HCT116 (cell line): ENCODE measurements around the gene TNFSF13.

ENCODE experiments used
- CTCF ChIP-seq, 3 experiments: fragments of 200-600 bp in 1 of 3; sonication (generic) in 1 of 3; IDR thresholded peaks in 2 of 3; conservative IDR thresholded peaks in 1 of 3; 2 replicates each; pipeline ENCODE4 v1.5.1; 2012 to 2017; ENCODE audit warnings: low read depth in 2 of 3, low read length in 2 of 3, antibody characterized with exemption in 1 of 3, borderline replicate concordance in 1 of 3, control low read depth in 1 of 3, mild to moderate bottlenecking in 1 of 3, mixed read lengths in 1 of 3, mixed run types in 1 of 3, moderate library complexity in 1 of 3; ENCODE audit not compliant: insufficient read depth in 1 of 3
- EGR1 ChIP-seq: IDR thresholded peaks from 2 replicates; pipeline ENCODE4 v1.6.1; 2012; ENCODE audit warnings: low read depth
- JUND ChIP-seq: IDR thresholded peaks from 2 replicates; pipeline ENCODE4 v1.6.1; 2012
- POLR2AphosphoS5 ChIP-seq: IDR thresholded peaks from 2 replicates; pipeline ENCODE4 v1.6.1; 2011; ENCODE audit warnings: mild to moderate bottlenecking, low read depth, low read length, moderate library complexity
- YY1 ChIP-seq: IDR thresholded peaks from 2 replicates; pipeline ENCODE4 v1.6.1; 2011; ENCODE audit warnings: low read length, low read depth, moderate library complexity, mild to moderate bottlenecking; ENCODE audit not compliant: insufficient replicate concordance; ENCODE audit errors: extremely low read depth
- ZNF274 ChIP-seq: fragments of 200-500 bp; sonication (Bioruptor generic); IDR thresholded peaks from 2 replicates; pipeline ENCODE4 v1.6.1; 2014; ENCODE audit warnings: mild to moderate bottlenecking, low read depth, low read length, inconsistent platforms

DNA sequence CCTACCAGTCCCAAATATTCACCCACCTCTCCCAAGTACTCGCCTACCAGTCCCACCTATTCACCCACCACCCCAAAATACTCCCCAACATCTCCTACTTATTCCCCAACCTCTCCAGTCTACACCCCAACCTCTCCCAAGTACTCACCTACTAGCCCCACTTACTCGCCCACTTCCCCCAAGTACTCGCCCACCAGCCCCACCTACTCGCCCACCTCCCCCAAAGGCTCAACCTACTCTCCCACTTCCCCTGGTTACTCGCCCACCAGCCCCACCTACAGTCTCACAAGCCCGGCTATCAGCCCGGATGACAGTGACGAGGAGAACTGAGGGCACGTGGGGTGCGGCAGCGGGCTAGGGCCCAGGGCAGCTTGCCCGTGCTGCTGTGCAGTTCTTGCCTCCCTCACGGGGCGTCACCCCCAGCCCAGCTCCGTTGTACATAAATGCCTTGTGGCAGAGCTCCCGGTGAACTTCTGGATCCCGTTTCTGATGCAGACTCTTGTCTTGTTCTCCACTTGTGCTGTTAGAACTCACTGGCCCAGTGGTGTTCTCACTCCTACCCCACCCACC lies 44.6 kb upstream of the TNFSF13 start:
- no peak for TF ChIP-seq ZNF274
- no peak for TF ChIP-seq JUND
- TF ChIP-seq CTCF (IDR thresholded peaks at IDR 0.05 in 2 of 3, conservative IDR thresholded peaks at IDR 0.05 in 1 of 3; ENCODE audit: borderline replicate concordance in 1 of 3, insufficient read depth in 1 of 3, low read depth in 2 of 3, low read length in 2 of 3): no peak
- TF ChIP-seq EGR1: no peak
- no peak for TF ChIP-seq YY1
- no peak for TF ChIP-seq POLR2AphosphoS5
